Smooth muscle cell (in vitro differentiated cells): ENCODE results near the gene ANGPTL1. TPM values are rescaled to one million over a fixed set of nuclear protein-coding genes. Genes with fewer than 3 reads are reported as not detected.

Experiments used
- DNase-seq: peaks from one replicate; lab custom pipeline; 2025; ENCODE audit not compliant: unreplicated experiment; lab: John Stamatoyannopoulos, UW
- H2AFZ ChIP-seq: fragments of 200-600 bp; sonication (generic); 2 replicates; pipeline ENCODE4 v1.6.0; 2016; ENCODE audit warnings: antibody characterized with exemption, low read depth, mild to moderate bottlenecking
- H3F3A ChIP-seq: fragments of 200-600 bp; sonication (generic); 2 replicates; pipeline ENCODE4 v1.6.0; 2017; ENCODE audit warnings: antibody characterized with exemption, low read depth
- H3K27ac ChIP-seq: fragments of 200-600 bp; sonication (generic); 2 replicates; pipeline ENCODE4 v1.5.1; 2016; ENCODE audit warnings: low read depth, mild to moderate bottlenecking
- H3K27me3 ChIP-seq: fragments of 200-600 bp; sonication (generic); 2 replicates; pipeline ENCODE4 v1.6.1; 2016; ENCODE audit warnings: low read depth, mild to moderate bottlenecking
- H3K36me3 ChIP-seq: fragments of 200-600 bp; sonication (generic); 2 replicates; pipeline ENCODE4 v1.5.1; 2016; ENCODE audit warnings: low read depth
- H3K4me1 ChIP-seq: fragments of 200-600 bp; sonication (generic); 2 replicates; pipeline ENCODE4 v1.5.1; 2016; ENCODE audit warnings: low read depth
- H3K4me2 ChIP-seq: fragments of 200-600 bp; sonication (generic); 2 replicates; pipeline ENCODE4 v1.6.0; 2016; ENCODE audit warnings: mild to moderate bottlenecking
- H3K4me3 ChIP-seq: fragments of 200-600 bp; sonication (generic); 2 replicates; pipeline ENCODE4 v1.5.1; 2016; ENCODE audit warnings: mild to moderate bottlenecking
- H3K79me2 ChIP-seq: fragments of 200-600 bp; sonication (generic); 2 replicates; pipeline ENCODE4 v1.6.0; 2016; ENCODE audit warnings: low read depth, mild to moderate bottlenecking
- H3K9ac ChIP-seq: fragments of 200-600 bp; sonication (generic); 2 replicates; pipeline ENCODE4 v1.6.0; 2016; ENCODE audit warnings: low read depth
- H3K9me3 ChIP-seq: fragments of 200-600 bp; sonication (generic); replicated peaks from 2 replicates; pipeline ENCODE4 v1.5.1; 2016; ENCODE audit warnings: low read depth
- H4K20me1 ChIP-seq: fragments of 200-600 bp; sonication (generic); 2 replicates; pipeline ENCODE4 v1.6.0; 2016; ENCODE audit warnings: low read depth
- CTCF ChIP-seq: fragments of 200-600 bp; sonication (generic); IDR thresholded peaks from 2 replicates; pipeline ENCODE4 v1.5.1; 2017; ENCODE audit warnings: borderline replicate concordance, mild to moderate bottlenecking, antibody characterized with exemption; ENCODE audit not compliant: insufficient read depth, poor library complexity, severe bottlenecking
- WGBS: methylation state at CpG from one replicate; pipeline ENCODE4 v1.1.7; 2016; ENCODE audit warnings: low lambda C conversion rate; 5-methylcytosine and 5-hydroxymethylcytosine counted together
- polyA plus RNA-seq: library from polyadenylated mRNA; unstranded; fragments of >200 nt; fragmentation: Nextera tagmentation; extraction: Ambion mirVana; gene quantifications from 2 replicates; pipeline ENCODE4 v1.2.1, GENCODE V29; 2016
- total RNA-seq: library from RNA; depleted of rRNA; stranded (reverse); fragments of >200 nt; gene quantifications from 2 replicates; pipeline ENCODE4 v1.2.3, GENCODE V29; 2014

The ANGPTL1 gene
- total and polyA plus RNA-seq, 2 experiments from 2014 or later: 5.0 to 7.5 TPM

DNA sequence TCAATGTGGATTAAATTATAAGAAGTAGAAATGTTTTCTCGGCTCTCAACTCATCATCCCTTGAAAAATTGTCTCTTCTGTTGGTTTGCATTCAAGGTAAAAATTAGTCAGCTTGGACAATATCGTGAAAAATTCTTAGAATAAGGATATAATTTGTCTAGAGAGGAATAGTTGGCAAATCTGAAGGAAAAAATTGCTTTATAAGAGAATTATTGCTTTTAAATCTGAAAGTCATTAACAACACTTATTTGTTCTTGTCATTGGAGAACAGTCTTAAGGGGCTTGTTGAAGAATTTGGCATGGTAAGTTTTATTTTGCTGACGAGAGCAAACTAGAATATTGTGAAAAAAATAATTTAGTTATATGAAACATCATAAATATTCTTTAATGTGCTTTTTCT, 26.4 kb downstream of the ANGPTL1 start:
- WGBS: 96% methylated on average over 3 of the region's 3 CpGs
- Histone ChIP-seq H3K4me3 (no peak overlapping the region), H3K79me2 (no peaks in the 10 kb centered on the region), H3K9ac (no peak overlapping the region), H3K4me2 (no peak overlapping the region), H3K9me3 (no peaks in the 10 kb centered on the region), H3K36me3 (no peaks in the 10 kb centered on the region), H4K20me1 (no peaks in the 10 kb centered on the region), H3K27me3 (no peaks in the 10 kb centered on the region), H3F3A (no peaks in the 10 kb centered on the region), H3K4me1 (no peaks in the 10 kb centered on the region), H3K27ac (no peak overlapping the region), H2AFZ (no peak overlapping the region)
- no peak for DNase-seq
- TF ChIP-seq CTCF: no peak

- Histone ChIP-seq H2AFZ (no peak overlapping the region), H3K4me3 (no peak overlapping the region), H3F3A (no peaks in the 10 kb centered on the region), H3K4me2 (no peak overlapping the region), H4K20me1 (no peaks in the 10 kb centered on the region), H3K27me3 (no peaks in the 10 kb centered on the region), H3K9ac (no peak overlapping the region), H3K36me3 (no peaks in the 10 kb centered on the region), H3K4me1 (no peaks in the 10 kb centered on the region), H3K9me3 (no peaks in the 10 kb centered on the region), H3K27ac (no peak overlapping the region), H3K79me2 (no peaks in the 10 kb centered on the region)
- TF ChIP-seq CTCF: no peak
- DNase-seq: no peak
- WGBS: 93% methylated on average over 2 of the region's 2 CpGs
Observed at GRCh38 chr1:178825167-178825566, 45.7 kb downstream of the ANGPTL1 start.

GRCh38 chr1:178821134-178821866, 49.6 kb downstream of the ANGPTL1 start:
- H3K27ac ChIP-seq: no peak overlapping the region
- H3K79me2 ChIP-seq: no peaks in the 10 kb centered on the region
- H3F3A ChIP-seq: no peaks in the 10 kb centered on the region
- H3K4me2 ChIP-seq: no peak overlapping the region
- no peak for TF ChIP-seq CTCF
- H3K4me3 ChIP-seq: no peak overlapping the region
- H3K27me3 ChIP-seq: no peaks in the 10 kb centered on the region
- WGBS: 93% methylated on average over 1 of the region's 1 CpG
- no peak for DNase-seq
- H4K20me1 ChIP-seq: no peaks in the 10 kb centered on the region
- H3K36me3 ChIP-seq: no peaks in the 10 kb centered on the region
- no peaks in the 10 kb centered on the region for H3K4me1 ChIP-seq
- no peak overlapping the region for H3K9ac ChIP-seq
- H2AFZ ChIP-seq: no peak overlapping the region
- no peaks in the 10 kb centered on the region for H3K9me3 ChIP-seq

- Histone ChIP-seq H3K79me2 (no peaks in the 10 kb centered on the region), H3K4me3 (no peak overlapping the region), H3K4me1 (no peaks in the 10 kb centered on the region), H3K27ac (no peak overlapping the region), H4K20me1 (no peaks in the 10 kb centered on the region), H3K4me2 (no peak overlapping the region), H3K36me3 (no peaks in the 10 kb centered on the region), H2AFZ (no peak overlapping the region), H3K9me3 (no peaks in the 10 kb centered on the region), H3K9ac (no peak overlapping the region), H3F3A (no peaks in the 10 kb centered on the region), H3K27me3 (no peaks in the 10 kb centered on the region)
- no peak for TF ChIP-seq CTCF
- no peak for DNase-seq
- WGBS: 78% methylated on average over 4 of the region's 4 CpGs
Observed at GRCh38 chr1:178819123-178819522, 51.8 kb downstream of the ANGPTL1 start.
